T-helper 2 cell treated with Interferon-gamma antibody and Interleukin-4, amounts not matched to agents 100 ng/mL and 5 ng/mL, for 36 hours (primary cell): ENCODE data around the gene ORC3. TPM values are rescaled to one million over a fixed set of nuclear protein-coding genes. Genes with fewer than 3 reads are reported as not detected.
"Not testable (repeated sequence)": the region's sequence is repeated elsewhere in the genome, so short reads cannot be mapped to it uniquely, and the experiment has no call there.

Source experiments
- intact Hi-C: fragments of 100-400 bp; cut with micrococcal nuclease; formaldehyde crosslinking; loops from one replicate; pipeline ENCODE4 v1.15.1; 2023
- total RNA-seq: library from RNA; stranded (reverse); gene quantifications from 2 replicates; pipeline ENCODE4 v1.2.3, GENCODE V29; 2022

ORC3 gene
- total RNA-seq, 1 donor from 2014 or later: 30.1 TPM

DNA sequence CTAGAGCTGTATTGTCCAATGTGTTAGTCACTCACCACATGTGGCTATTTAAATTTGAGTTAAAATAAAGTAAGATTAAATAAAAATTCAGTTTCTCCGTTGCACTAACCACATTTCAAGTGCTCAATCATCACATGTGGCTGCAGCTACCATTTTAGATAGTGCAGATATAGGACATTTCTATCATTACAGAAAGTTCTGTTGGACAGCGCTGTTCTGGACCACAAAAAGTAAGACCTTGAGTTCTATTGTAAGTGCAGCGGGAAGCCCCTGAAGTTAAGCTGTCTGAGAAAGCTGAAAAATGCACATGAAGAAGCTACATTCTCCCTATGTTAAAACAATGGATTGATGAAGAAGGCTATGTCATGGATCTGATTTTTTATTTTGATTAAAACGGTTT, 1.1 kb downstream of the ORC3 start:
- intact Hi-C loops: loop anchor here (1.0 to 5.0 kb wide), 8 partner anchors 16 to 436 kb away; partner anchors contain the start of genes AKIRIN2, SLC35A1, SMIM8 and ZNF292

DNA sequence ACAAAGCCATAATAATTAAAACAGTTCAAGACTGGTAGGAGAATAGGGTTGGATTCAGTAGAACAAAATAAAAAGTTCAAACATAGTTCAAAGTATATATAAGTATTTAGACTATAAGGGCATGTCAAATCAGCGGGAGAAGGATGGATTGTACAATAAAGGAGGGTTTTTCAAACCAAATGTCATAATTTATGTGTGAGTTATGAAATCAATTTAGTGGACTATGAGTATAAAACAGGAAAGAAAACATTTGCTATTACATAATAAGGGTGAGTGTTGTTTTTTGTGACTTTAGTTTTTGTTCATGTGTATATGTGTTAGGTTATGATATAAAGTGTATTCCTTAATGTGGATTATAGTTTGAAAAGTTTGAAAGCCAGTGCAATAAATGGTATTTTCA, 10.6 kb downstream of the ORC3 start:
- intact Hi-C loops: no loop called here

DNA sequence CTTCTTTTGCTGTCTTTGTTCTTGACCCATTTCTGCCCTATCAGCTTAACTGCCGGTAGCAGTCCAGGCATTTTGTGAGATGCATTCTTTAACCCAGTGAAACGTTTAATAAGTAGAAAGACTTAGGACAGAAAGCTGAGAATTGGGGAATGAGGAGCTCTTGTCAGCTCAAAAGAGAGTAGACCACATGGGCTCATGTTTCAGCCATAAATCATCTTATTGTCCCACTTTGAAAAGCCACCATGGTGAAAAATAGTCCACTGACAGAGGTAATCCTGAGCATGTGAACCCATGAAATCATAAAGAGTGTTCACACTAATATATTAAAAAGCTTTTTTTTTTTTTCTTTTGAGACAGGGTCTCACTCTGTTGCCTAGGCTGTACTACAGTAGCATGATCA, 16.3 kb downstream of the ORC3 start:
- intact Hi-C loops: no loop called here

DNA sequence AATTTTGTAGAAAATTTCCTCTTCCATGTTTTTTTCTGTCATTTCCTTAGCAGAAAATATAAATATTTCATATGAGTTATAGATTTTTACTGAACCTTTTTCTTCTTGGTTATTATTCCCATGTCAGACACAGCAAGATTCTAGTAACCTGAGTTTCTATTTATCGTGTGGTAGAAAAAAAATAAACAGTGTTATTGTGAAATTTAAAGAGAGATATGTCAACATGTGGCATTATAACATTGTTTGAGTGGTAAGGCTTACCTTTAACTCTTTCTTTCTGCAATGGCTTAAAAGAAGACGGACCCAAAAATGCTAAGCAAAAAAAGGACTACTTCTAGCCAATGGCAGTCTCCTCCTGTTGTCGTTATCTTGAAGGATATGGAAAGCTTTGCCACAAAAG, 18.9 kb downstream of the ORC3 start:
- intact Hi-C loops: no loop called here

- intact Hi-C loops: not testable (repeated sequence)
Measured at GRCh38 chr6:87613018-87613417, 23.1 kb downstream of the ORC3 start.

DNA sequence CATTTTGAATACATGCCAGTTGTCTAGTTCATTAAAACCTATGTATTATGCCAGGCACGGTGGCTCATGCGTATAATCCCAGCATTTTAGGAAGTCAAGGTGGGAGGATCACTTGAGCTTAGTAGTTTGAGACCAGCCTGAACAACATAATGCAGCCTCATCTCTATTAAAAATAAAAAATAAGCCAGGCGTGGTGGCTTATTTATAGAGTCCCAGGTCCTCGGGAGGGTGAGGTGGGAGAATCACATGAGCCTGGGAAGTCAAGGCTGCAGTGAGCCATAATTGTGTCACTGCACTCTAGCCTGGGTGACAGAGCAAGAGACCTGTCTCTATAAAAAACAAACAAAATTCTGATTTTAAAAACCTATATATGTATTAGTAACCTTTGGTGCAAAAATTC, 27.5 kb downstream of the ORC3 start:
- intact Hi-C loops: no loop called here

GRCh38 chr6:87618531-87618930, 28.6 kb downstream of the ORC3 start:
- intact Hi-C loops: no loop called here

DNA sequence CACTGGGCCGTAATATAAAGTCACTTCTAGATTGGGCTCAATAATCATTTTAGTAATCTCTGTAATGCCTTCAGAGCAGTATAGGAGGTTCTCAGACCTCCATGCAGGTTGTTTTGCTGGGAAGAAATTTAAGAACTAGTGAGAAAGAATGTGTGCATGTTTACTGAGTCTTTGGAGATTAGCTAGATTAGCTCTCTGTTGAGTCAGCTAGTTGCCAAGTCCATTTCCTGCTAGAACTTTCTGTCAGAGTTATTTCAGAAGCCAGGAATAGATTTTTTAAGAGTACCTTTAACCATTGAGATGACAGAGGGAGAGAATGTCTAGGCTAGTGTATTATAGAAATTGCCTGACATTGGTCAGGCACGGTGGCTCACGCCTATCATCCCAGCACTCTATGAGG, 33.3 kb downstream of the ORC3 start:
- intact Hi-C loops: no loop called here

GRCh38 chr6:87628424-87628823, 38.5 kb downstream of the ORC3 start:
- intact Hi-C loops: no loop called here

DNA sequence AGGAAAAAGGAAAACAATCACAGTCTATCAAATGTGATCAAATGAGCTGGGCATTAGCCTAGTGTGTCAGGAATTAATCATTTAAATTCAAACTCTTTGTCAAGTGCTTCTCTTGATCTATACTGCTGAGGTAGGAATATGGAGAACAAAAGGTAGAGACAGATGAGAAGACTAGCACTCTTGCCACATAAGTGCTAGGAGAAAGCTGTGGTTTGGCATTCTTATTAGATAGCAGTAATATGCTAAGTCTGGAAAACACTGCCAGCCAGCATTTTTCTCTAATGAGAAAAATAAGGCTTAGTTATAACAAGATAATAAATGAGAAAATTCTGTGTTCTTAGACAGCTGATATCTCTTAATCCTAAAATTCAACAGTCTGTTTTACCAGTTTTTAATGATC, 38.9 kb downstream of the ORC3 start:
- intact Hi-C loops: no loop called here

DNA sequence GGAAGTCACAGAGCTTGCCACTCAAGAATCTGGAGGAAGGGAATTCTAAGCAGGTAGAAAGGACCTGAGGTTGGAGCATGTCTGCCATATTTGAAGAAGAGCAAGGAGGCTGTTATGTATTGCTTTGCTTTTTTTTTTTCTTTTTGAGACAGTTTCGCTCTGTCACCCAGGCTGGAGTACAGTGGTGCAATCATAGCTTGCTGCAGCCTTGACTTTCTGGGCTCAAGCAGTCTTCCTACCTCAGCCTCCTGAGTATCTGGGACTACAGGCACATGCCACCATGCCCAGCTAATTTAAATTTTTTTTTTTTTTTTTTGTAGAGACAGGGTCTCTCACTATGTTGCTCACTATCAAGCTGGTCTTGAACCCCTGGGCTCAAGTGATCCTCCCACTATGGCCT, 40.8 kb downstream of the ORC3 start:
- intact Hi-C loops: no loop called here

DNA sequence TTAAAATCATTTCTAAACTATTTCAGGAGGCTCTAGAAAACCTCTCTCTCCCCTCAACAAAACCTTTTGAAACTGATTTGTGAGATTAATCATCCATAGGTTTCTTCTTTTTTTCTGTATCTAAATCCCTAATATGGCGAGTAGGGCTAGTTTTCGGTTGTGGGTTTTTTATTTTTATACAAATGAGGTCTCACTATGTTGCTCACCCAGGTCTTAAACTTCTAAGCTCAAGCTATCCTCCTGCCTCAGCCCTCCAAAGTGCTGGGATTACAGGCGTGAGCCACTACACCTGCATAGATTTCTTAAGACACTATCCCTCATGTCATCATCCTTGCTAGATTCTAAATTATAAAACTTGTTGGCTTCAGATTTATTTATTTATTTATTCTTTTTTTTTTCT, 43.9 kb downstream of the ORC3 start:
- intact Hi-C loops: no loop called here

DNA sequence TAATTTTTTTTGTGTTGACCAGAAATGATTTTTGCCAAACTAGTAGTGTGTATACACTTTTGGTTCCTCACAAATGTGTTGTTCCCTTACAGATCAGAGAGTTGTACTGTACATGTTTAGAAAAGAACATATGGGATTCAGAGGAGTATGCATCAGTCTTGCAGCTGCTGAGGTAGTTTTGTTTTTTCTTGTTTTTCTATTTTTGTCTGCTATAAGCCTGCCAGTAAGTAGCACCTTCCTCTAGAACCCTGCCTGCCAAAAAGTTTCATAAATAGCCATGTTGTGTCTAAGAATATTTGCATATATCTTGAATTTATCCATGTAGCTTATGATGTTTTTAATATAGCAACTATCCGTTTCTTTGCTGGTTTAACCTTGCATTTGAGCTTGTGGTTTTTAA, 46.4 kb downstream of the ORC3 start:
- intact Hi-C loops: no loop called here

- intact Hi-C loops: no loop called here
Measured at GRCh38 chr6:87637106-87637505, 47.2 kb downstream of the ORC3 start.

GRCh38 chr6:87639373-87639772, 49.4 kb downstream of the ORC3 start:
- intact Hi-C loops: no loop called here

GRCh38 chr6:87641065-87641692, 51.2 kb downstream of the ORC3 start:
- intact Hi-C loops: no loop called here

- intact Hi-C loops: loop anchor here (1.0 to 5.0 kb wide), 3 partner anchors 8 to 54 kb away; partner anchors contain the start of gene ORC3
Measured at GRCh38 chr6:87645080-87645479, 55.1 kb downstream of the ORC3 start.

DNA sequence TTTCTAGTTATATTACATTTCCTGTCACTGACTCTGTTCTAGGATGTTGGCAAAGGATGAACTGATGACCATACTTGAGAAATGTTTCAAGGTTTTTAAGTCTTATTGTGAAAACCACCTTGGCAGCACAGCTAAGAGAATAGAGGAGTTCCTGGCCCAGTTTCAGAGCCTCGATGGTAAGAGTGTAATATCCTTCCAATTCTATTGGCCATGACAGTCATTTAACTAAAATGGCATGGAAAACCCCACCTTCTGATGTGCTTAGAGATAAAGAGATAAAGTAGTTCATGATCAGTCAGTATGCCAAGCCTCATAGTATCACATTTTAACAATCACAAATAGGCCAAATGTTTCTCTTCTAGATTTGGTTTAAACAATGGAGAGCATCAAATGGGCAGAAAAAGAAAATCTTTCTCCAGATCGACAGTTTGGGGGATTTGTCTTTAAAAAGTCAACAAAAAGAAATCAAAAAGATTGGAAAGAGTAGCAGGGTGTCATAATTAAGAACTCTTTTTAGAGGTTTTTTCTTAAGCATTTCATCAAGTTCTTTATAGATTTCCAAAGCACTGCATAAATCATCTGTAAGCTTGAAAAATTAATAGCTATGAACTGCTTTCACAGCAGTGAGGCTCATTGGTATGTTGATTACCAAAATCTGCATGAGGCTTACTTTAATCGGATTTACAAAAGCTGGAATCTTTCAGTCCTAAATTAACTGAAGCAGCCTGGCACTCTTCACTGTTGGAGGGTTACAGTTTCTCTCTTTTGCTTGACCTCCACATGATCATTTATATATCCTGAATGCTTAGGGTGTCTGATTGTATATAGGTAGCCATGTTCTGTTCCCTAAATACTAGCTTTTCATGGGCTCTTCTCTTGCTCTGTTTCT, 63.4 kb downstream of the ORC3 start:
- intact Hi-C loops: loop anchor here (1.0 kb wide), 1 partner anchor 8 kb away; no protein-coding TSS in a partner anchor

- intact Hi-C loops: no loop called here
Measured at GRCh38 chr6:87654122-87654521, 64.2 kb downstream of the ORC3 start.

- intact Hi-C loops: no loop called here
Measured at GRCh38 chr6:87654875-87655454, 65.0 kb downstream of the ORC3 start.

GRCh38 chr6:87655824-87656223, 65.9 kb downstream of the ORC3 start:
- intact Hi-C loops: no loop called here

DNA sequence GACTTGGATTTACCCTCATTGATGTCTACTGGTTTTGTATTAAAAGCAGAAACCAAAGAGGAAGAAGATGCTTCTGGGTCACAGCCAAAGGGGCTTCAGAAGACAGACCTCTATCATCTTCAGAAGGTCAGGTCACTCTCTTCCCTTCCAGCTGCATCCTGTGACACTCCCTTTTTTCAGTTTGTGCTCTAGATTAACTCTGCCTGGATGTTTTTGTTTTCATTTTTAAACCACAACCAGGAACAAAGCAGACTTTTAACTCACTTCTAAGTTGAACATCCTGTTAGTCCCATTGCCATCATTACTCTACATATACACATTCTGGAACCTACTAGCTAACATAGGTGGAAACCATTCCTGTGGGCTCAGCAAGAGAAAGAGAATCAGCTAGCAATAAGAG, 66.9 kb downstream of the ORC3 start:
- intact Hi-C loops: no loop called here
